Measurements from ENCODE around the gene HDAC4. TPM values are rescaled to one million over a fixed set of nuclear protein-coding genes. Genes with fewer than 3 reads are reported as not detected.

Gene HDAC4
- total RNA-seq, 2 donors from 2014 or later = 9.3 to 139 TPM

- no peak overlapping the region for H3K4me3 ChIP-seq
- H3K36me3 ChIP-seq (replicated peaks in 1 of 2; ENCODE audit: insufficient read depth in 1 of 2, low read depth in 2 of 2) = no peaks in the 10 kb centered on the region
- intact Hi-C loops (cut with DNase I) = no loop called here
- H3K27me3 ChIP-seq = no peaks in the 10 kb centered on the region
- H3K4me1 ChIP-seq = peaks cover 17% of the 10 kb centered on the region
- DNase-seq (no peak), ATAC-seq (no peak)
- 88 to 95% methylated on average over 9 of the region's 9 CpGs for WGBS, 2 donors
- no peaks in the 10 kb centered on the region for H3K9me3 ChIP-seq
- H3K27ac ChIP-seq = no peak overlapping the region
- no peak for TF ChIP-seq POLR2A (IDR thresholded peaks at IDR 0.05)
- no peak for TF ChIP-seq CTCF (IDR thresholded peaks at IDR 0.05)
Measured at GRCh38 chr2:239115616-239116015, 285.2 kb downstream of the HDAC4 start.

- 90 to 92% methylated on average over 11 to 25 of the region's 25 CpGs for WGBS, 2 donors
- DNase-seq = no peak
- no peak overlapping the region for H3K27ac ChIP-seq
Measured at GRCh38 chr2:239114616-239115265, 286.1 kb downstream of the HDAC4 start.

GRCh38 chr2:239114119-239114581 is 286.7 kb downstream of the HDAC4 start:
- Histone ChIP-seq H3K27me3 (no peaks in the 10 kb centered on the region), H3K36me3 (replicated peaks in 1 of 2; ENCODE audit: insufficient read depth in 1 of 2, low read depth in 2 of 2) (no peaks in the 10 kb centered on the region), H3K4me1 (peaks cover 25% of the 10 kb centered on the region), H3K9me3 (no peaks in the 10 kb centered on the region), H3K4me3 (no peak overlapping the region), H3K27ac (peak overlapping the region in 1 of 4 donors; percentile 14)
- ATAC-seq (no peak), DNase-seq (peak in 2 of 4 donors; percentile 30 to 48)
- intact Hi-C loops (cut with DNase I) = no loop called here
- WGBS, 2 donors = 18 to 28% methylated on average over 9 of the region's 9 CpGs
- TF ChIP-seq CTCF (IDR thresholded peaks at IDR 0.05) = no peak
- no peak for TF ChIP-seq POLR2A (IDR thresholded peaks at IDR 0.05)

More at GRCh38 chr2:239114616-239115265, 286.1 kb downstream of the HDAC4 start:
- intact Hi-C loops (cut with DNase I) = no loop called here
- Histone ChIP-seq H3K27me3 (no peaks in the 10 kb centered on the region), H3K9me3 (no peaks in the 10 kb centered on the region), H3K4me1 (peaks cover 24% of the 10 kb centered on the region), H3K36me3 (replicated peaks in 1 of 2; ENCODE audit: insufficient read depth in 1 of 2, low read depth in 2 of 2) (no peaks in the 10 kb centered on the region), H3K4me3 (no peak overlapping the region)
- TF ChIP-seq CTCF (IDR thresholded peaks at IDR 0.05) (no peak), POLR2A (IDR thresholded peaks at IDR 0.05) (no peak)
- no peak for ATAC-seq

- no peaks in the 10 kb centered on the region for H3K36me3 ChIP-seq (replicated peaks in 1 of 2; ENCODE audit: insufficient read depth in 1 of 2, low read depth in 2 of 2)
- H3K27ac ChIP-seq = peak overlapping the region in 1 of 4 donors; percentile 14
- no peak overlapping the region for H3K4me3 ChIP-seq
- WGBS, 2 donors = 42 to 49% methylated on average over 8 of the region's 8 CpGs
- no peaks in the 10 kb centered on the region for H3K27me3 ChIP-seq
- DNase-seq (no peak), ATAC-seq (no peak)
- intact Hi-C loops (cut with DNase I) = no loop called here
- peaks cover 25% of the 10 kb centered on the region for H3K4me1 ChIP-seq
- H3K9me3 ChIP-seq = no peaks in the 10 kb centered on the region
- TF ChIP-seq CTCF (IDR thresholded peaks at IDR 0.05) (no peak), POLR2A (IDR thresholded peaks at IDR 0.05) (no peak)
Measured at GRCh38 chr2:239113615-239114014, 287.2 kb downstream of the HDAC4 start.

- Histone ChIP-seq H3K36me3 (replicated peaks in 1 of 2; ENCODE audit: insufficient read depth in 1 of 2, low read depth in 2 of 2) (no peaks in the 10 kb centered on the region), H3K4me1 (peaks cover 25% of the 10 kb centered on the region), H3K27me3 (no peaks in the 10 kb centered on the region), H3K9me3 (no peaks in the 10 kb centered on the region), H3K27ac (no peak overlapping the region), H3K4me3 (no peak overlapping the region)
- intact Hi-C loops (cut with DNase I) = no loop called here
- DNase-seq (peak in 2 of 4 donors; percentile 34 to 52), ATAC-seq (peak; percentile 34)
- TF ChIP-seq POLR2A (IDR thresholded peaks at IDR 0.05) (no peak), CTCF (IDR thresholded peaks at IDR 0.05) (no peak)
- 8 to 18% methylated on average over 12 of the region's 12 CpGs for WGBS, 2 donors
Measured at GRCh38 chr2:239113171-239113570, 287.6 kb downstream of the HDAC4 start.
